Esophagus squamous epithelium (tissue), 4 donors: ENCODE results near the gene C1orf174.

Experiments used
- POLR2A ChIP-seq, 4 donors: fragments of 450-650 bp; IDR thresholded peaks; one replicate each; pipeline ENCODE4 v1.6.1; 2017; ENCODE audit warnings: antibody characterized with exemption in 4 of 4, mild to moderate bottlenecking in 4 of 4, moderate library complexity in 3 of 4
- TF ChIP-seq, protein P1 (sequence below), 6 experiments: fragments of 450-650 bp in 4 of 6; fragments of 200-600 bp in 2 of 6; sonication (generic) in 2 of 6; IDR thresholded peaks; one replicate each; pipeline ENCODE4 v1.5.1; 2016 to 2019; ENCODE audit warnings: antibody characterized with exemption in 6 of 6, mild to moderate bottlenecking in 4 of 6, moderate library complexity in 4 of 6

DNA sequence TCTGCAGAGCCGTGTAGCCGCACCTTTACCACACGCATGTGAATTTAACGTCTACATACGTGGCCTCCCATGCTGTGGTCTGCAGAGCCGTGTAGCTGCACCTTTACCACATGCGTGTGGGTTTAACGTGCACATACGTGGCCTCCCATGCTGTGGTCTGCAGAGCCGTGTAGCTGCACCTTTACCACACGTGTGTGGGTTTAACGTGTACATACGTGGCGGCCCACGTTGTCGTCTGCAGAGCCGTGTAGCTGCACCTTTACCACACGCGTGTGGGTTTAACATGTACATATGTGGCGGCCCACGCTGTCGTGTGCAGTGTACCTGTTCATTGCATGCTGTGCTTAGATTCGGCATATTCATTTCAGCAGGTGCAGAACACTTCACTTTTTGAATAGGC, 25.3 kb downstream of the C1orf174 start:
- TF ChIP-seq, protein P1, sequence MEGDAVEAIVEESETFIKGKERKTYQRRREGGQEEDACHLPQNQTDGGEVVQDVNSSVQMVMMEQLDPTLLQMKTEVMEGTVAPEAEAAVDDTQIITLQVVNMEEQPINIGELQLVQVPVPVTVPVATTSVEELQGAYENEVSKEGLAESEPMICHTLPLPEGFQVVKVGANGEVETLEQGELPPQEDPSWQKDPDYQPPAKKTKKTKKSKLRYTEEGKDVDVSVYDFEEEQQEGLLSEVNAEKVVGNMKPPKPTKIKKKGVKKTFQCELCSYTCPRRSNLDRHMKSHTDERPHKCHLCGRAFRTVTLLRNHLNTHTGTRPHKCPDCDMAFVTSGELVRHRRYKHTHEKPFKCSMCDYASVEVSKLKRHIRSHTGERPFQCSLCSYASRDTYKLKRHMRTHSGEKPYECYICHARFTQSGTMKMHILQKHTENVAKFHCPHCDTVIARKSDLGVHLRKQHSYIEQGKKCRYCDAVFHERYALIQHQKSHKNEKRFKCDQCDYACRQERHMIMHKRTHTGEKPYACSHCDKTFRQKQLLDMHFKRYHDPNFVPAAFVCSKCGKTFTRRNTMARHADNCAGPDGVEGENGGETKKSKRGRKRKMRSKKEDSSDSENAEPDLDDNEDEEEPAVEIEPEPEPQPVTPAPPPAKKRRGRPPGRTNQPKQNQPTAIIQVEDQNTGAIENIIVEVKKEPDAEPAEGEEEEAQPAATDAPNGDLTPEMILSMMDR (IDR thresholded peaks at IDR 0.05) = no peak
- TF ChIP-seq POLR2A (IDR thresholded peaks at IDR 0.05) = no peak
